Osteocyte (in vitro differentiated cells): ENCODE results near the gene PEX6. TPM values are rescaled to one million over a fixed set of nuclear protein-coding genes. Genes with fewer than 3 reads are reported as not detected.

ENCODE experiments used
- DNase-seq: peaks from one replicate; pipeline ENCODE4 v3.0.0; 2021; ENCODE audit warnings: mixed read lengths; ENCODE audit not compliant: unreplicated experiment; ENCODE audit errors: extremely low spot score
- H3K27ac Mint-ChIP-seq: one replicate; pipeline ENCODE4 v1.8.0; 2021; ENCODE audit warnings: mild to moderate bottlenecking, mixed read lengths; ENCODE audit not compliant: unreplicated experiment
- H3K27me3 Mint-ChIP-seq: one replicate; pipeline ENCODE4 v1.8.0; 2021; ENCODE audit warnings: mixed read lengths; ENCODE audit not compliant: unreplicated experiment
- H3K36me3 Mint-ChIP-seq: one replicate; pipeline ENCODE4 v1.8.0; 2021; ENCODE audit warnings: mixed read lengths; ENCODE audit not compliant: unreplicated experiment
- H3K4me1 Mint-ChIP-seq: one replicate; pipeline ENCODE4 v1.8.0; 2021; ENCODE audit warnings: mixed read lengths; ENCODE audit not compliant: unreplicated experiment
- H3K4me3 Mint-ChIP-seq: one replicate; pipeline ENCODE4 v1.8.0; 2021; ENCODE audit warnings: mild to moderate bottlenecking, moderate library complexity, mixed read lengths; ENCODE audit not compliant: unreplicated experiment
- H3K9me3 Mint-ChIP-seq: one replicate; pipeline ENCODE4 v1.8.0; 2021; ENCODE audit warnings: mixed read lengths; ENCODE audit not compliant: unreplicated experiment
- total RNA-seq: library from RNA; stranded (reverse); gene quantifications from 2 replicates; pipeline ENCODE4 v1.2.1, GENCODE V29; 2021
- TF ChIP-seq, protein P1 (sequence below): fragments of 200-600 bp; sonication (generic); IDR thresholded peaks from 2 replicates; pipeline ENCODE4 v1.5.0; 2021; ENCODE audit warnings: antibody characterized with exemption, mild to moderate bottlenecking, moderate library complexity

PEX6 gene
- total RNA-seq, 1 donor from 2014 or later: 27.1 TPM

DNA sequence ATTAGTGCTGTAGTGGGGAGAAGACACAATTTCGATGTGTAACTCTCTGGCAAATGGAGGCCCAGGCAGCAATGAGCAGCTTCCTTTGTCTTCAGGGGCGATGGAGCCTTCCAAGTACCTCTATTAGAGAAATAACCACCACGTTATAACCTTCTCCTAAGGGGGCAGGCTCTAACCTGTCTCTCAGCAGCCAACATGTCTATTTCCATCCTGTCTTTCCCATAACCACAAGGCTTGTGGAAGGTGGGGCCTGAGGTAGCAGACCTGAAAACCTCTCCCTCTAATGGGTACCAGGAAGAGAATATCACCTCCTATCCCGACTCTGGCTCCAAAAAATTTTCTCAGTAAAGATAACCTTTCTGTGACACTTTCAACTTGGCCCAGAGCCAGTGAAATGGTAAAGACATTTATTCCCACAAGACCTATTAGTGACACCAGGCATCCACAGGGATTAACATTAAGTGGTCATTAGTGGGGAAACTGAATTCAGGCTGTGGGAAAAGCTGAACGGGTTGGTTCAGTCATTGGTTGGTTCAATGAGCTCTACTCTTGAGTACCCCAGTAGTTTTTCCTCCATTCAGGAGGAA is 4.0 kb downstream of the PEX6 start:
- Mint-ChIP-seq H3K27me3 (no peaks in the 10 kb centered on the region), H3K36me3 (peaks cover 5% of the 10 kb centered on the region), H3K4me1 (peaks cover 26% of the 10 kb centered on the region), H3K4me3 (no peak overlapping the region), H3K9me3 (no peaks in the 10 kb centered on the region), H3K27ac (no peak overlapping the region)
- DNase-seq: no peak
- TF ChIP-seq, protein P1, sequence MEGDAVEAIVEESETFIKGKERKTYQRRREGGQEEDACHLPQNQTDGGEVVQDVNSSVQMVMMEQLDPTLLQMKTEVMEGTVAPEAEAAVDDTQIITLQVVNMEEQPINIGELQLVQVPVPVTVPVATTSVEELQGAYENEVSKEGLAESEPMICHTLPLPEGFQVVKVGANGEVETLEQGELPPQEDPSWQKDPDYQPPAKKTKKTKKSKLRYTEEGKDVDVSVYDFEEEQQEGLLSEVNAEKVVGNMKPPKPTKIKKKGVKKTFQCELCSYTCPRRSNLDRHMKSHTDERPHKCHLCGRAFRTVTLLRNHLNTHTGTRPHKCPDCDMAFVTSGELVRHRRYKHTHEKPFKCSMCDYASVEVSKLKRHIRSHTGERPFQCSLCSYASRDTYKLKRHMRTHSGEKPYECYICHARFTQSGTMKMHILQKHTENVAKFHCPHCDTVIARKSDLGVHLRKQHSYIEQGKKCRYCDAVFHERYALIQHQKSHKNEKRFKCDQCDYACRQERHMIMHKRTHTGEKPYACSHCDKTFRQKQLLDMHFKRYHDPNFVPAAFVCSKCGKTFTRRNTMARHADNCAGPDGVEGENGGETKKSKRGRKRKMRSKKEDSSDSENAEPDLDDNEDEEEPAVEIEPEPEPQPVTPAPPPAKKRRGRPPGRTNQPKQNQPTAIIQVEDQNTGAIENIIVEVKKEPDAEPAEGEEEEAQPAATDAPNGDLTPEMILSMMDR: no peak

DNA sequence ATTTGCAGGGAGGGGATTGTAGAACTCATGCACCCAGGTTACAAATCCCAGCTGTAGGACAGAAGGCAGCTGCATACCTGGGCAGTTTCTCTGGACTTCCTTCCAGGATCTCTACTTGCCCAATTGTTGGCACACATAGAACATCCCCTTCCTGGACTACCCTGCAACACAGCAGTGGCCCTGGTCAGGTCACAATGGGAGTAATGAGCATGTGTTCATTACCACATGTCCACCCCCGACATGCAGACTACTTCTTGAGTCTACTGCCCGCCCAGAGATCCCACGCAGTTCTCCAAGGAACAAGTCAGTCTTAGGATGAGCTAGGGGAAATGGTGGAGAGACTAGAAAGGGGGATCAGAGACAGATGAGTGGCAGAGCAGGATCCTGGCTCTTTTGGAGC is 5.1 kb downstream of the PEX6 start:
- Mint-ChIP-seq H3K4me3 (no peak overlapping the region), H3K36me3 (peaks cover 5% of the 10 kb centered on the region), H3K27ac (no peak overlapping the region), H3K27me3 (no peaks in the 10 kb centered on the region), H3K9me3 (no peaks in the 10 kb centered on the region), H3K4me1 (peaks cover 18% of the 10 kb centered on the region)
- TF ChIP-seq, protein P1: no peak
- no peak for DNase-seq

DNA sequence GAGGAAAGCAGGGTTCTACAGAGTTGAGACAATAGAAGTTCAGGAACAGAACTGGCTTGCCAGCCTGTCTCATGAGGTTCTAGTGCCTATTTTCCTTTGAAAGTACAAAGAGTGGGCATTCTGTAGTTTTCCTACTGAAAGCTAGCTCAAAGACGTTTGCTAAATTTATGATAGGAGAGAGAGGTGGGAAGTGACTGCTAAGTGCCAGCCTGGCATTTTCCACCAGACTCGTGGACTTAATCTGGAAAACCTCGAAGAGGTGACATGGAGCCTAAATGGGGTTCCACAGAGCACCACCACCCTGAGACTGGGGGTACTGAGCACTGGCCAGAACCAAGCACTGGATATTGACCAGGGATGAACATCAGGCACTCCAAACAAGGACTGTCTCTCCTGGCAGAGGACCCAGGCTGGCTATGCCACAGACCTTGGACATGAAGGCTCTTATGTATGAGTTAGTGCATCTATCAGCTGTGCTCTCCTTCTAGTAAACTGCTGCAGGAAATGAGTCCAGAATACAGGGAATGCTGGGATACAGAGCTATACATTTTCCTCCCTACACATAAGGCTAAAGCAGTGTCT is 7.1 kb downstream of the PEX6 start:
- Mint-ChIP-seq H3K4me1 (peaks cover 4% of the 10 kb centered on the region), H3K27ac (no peak overlapping the region), H3K4me3 (no peak overlapping the region), H3K27me3 (no peaks in the 10 kb centered on the region), H3K9me3 (no peaks in the 10 kb centered on the region), H3K36me3 (peaks cover 12% of the 10 kb centered on the region)
- TF ChIP-seq, protein P1: no peak
- DNase-seq: no peak

GRCh38 chr6:42970871-42971612 is 7.9 kb downstream of the PEX6 start:
- TF ChIP-seq, protein P1: no peak
- no peaks in the 10 kb centered on the region for H3K4me1 Mint-ChIP-seq
- no peak overlapping the region for H3K27ac Mint-ChIP-seq
- H3K9me3 Mint-ChIP-seq: no peaks in the 10 kb centered on the region
- H3K4me3 Mint-ChIP-seq: no peak overlapping the region
- H3K36me3 Mint-ChIP-seq: peaks cover 11% of the 10 kb centered on the region
- H3K27me3 Mint-ChIP-seq: no peaks in the 10 kb centered on the region
- DNase-seq: no peak

- TF ChIP-seq, protein P1: no peak
- DNase-seq: no peak
- no peaks in the 10 kb centered on the region for H3K9me3 Mint-ChIP-seq
- no peaks in the 10 kb centered on the region for H3K4me1 Mint-ChIP-seq
- H3K27me3 Mint-ChIP-seq: no peaks in the 10 kb centered on the region
- H3K36me3 Mint-ChIP-seq: peaks cover 14% of the 10 kb centered on the region
- no peak overlapping the region for H3K4me3 Mint-ChIP-seq
- no peak overlapping the region for H3K27ac Mint-ChIP-seq
Measured at GRCh38 chr6:42969934-42970333, 9.0 kb downstream of the PEX6 start.
